ENCODE results near the gene HBB. TPM values are rescaled to one million over a fixed set of nuclear protein-coding genes. Genes with fewer than 3 reads are reported as not detected.
"Not testable (repeated sequence)": the region's sequence is repeated elsewhere in the genome, so short reads cannot be mapped to it uniquely, and the experiment has no call there.

Gene HBB
- total RNA-seq, 2 donors from 2014 or later = 10.2 to 257 TPM

DNA sequence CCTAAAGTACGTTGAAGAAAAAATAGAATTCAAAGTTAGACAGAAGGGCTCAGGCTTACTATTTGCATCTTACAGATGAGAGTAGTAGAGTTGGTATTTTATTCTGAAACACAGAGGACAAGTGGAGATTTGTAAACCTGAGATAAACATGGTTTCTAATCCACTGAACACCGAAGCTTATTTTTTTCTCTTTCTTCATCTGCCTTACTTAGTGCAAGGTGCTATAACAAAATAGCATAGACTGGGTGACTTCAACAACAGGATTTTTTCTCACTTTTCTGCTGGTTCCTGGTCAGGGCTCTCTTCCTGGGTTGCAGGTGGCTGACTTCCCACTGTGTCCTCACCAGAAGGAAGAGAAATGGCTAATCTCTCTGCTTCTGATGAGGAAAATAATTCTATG, 24.9 kb upstream of the HBB start:
- DNase-seq (ENCODE audit: low spot score) = no peak
- H3K27me3 ChIP-seq (replicated peaks; ENCODE audit: insufficient read depth) = no peaks in the 10 kb centered on the region
- TF ChIP-seq, protein P1, sequence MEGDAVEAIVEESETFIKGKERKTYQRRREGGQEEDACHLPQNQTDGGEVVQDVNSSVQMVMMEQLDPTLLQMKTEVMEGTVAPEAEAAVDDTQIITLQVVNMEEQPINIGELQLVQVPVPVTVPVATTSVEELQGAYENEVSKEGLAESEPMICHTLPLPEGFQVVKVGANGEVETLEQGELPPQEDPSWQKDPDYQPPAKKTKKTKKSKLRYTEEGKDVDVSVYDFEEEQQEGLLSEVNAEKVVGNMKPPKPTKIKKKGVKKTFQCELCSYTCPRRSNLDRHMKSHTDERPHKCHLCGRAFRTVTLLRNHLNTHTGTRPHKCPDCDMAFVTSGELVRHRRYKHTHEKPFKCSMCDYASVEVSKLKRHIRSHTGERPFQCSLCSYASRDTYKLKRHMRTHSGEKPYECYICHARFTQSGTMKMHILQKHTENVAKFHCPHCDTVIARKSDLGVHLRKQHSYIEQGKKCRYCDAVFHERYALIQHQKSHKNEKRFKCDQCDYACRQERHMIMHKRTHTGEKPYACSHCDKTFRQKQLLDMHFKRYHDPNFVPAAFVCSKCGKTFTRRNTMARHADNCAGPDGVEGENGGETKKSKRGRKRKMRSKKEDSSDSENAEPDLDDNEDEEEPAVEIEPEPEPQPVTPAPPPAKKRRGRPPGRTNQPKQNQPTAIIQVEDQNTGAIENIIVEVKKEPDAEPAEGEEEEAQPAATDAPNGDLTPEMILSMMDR (IDR thresholded peaks at IDR 0.05) = no peak
- no peaks in the 10 kb centered on the region for H3K36me3 ChIP-seq
- ATAC-seq (ENCODE audit: insufficient number of reproducible peaks, low FRiP score, low read depth) = no peak
- no peaks in the 10 kb centered on the region for H3K9me3 ChIP-seq
- H3K4me1 ChIP-seq (ENCODE audit: control insufficient read depth in 1 of 2, low read depth in 2 of 2) = no peaks in the 10 kb centered on the region
- H3K4me3 ChIP-seq = no peak overlapping the region
- no peak overlapping the region for H3K27ac ChIP-seq

DNA sequence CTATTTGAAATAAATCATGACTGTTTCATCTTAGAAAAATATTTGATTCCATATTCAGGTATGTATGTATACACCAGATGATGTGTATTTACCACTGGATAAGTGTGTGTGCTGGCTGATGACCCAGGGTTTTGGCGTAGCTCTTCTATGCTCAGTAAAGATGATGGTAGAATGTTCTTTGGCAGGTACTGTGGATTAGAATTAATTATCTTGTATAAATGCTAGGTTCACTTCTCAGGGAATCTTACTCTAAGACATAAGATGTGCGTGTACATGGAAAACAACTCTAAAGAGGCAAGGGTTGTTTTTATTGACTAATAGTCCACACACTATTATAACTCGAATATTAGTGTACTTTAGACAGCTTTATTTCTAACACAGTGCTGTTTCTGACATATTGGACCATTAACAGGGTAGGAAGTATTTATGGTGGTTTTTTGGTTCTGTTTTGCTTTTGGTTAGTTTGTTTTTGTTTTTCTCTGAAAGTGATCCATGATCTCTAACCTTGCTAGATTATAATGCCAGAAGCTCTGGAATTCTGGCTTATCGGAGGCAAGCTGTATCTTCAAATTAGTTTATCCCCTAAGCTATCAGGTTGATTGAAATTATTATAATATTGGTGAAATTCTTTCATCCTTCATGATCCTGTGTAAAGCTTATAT, 23.8 kb upstream of the HBB start:
- Histone ChIP-seq H3K36me3 (no peaks in the 10 kb centered on the region), H3K4me1 (ENCODE audit: control insufficient read depth in 1 of 2, low read depth in 2 of 2) (no peaks in the 10 kb centered on the region), H3K27ac (no peak overlapping the region), H3K4me3 (no peak overlapping the region), H3K9me3 (no peaks in the 10 kb centered on the region), H3K27me3 (replicated peaks; ENCODE audit: insufficient read depth) (no peaks in the 10 kb centered on the region)
- no peak for ATAC-seq (ENCODE audit: insufficient number of reproducible peaks, low FRiP score, low read depth)
- TF ChIP-seq, protein P1 (IDR thresholded peaks at IDR 0.05) = no peak
- DNase-seq (ENCODE audit: low spot score) = no peak

DNA sequence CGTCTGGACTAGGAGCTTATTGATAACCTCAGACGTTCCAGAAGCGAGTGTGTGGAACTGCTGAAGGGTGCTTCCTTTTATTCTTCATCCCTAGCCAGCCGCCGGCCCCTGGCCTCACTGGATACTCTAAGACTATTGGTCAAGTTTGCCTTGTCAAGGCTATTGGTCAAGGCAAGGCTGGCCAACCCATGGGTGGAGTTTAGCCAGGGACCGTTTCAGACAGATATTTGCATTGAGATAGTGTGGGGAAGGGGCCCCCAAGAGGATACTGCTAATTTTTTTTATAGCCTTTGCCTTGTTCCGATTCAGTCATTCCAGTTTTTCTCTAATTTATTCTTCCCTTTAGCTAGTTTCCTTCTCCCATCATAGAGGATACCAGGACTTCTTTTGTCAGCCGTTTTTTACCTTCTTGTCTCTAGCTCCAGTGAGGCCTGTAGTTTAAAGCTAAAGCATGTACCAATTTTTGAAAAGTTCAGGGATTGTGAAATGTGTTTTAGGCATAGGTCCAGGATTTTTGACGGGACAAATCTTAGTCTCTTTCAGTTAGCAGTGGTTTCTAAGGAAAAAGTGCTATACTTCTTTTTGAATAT, 23.0 kb upstream of the HBB start, which contains the start of gene HBG1:
Gene HBG1 (minus strand): TSS at position 51 of the 590 bp plus-strand sequence. CDS start 53 bp downstream, outside the sequence.
- not testable (repeated sequence) for H3K27ac ChIP-seq; H3K9me3 ChIP-seq; H3K4me1 ChIP-seq (ENCODE audit: control insufficient read depth in 1 of 2, low read depth in 2 of 2); H3K36me3 ChIP-seq; ATAC-seq (ENCODE audit: insufficient number of reproducible peaks, low FRiP score, low read depth); H3K27me3 ChIP-seq (replicated peaks; ENCODE audit: insufficient read depth); DNase-seq (ENCODE audit: low spot score); H3K4me3 ChIP-seq

DNA sequence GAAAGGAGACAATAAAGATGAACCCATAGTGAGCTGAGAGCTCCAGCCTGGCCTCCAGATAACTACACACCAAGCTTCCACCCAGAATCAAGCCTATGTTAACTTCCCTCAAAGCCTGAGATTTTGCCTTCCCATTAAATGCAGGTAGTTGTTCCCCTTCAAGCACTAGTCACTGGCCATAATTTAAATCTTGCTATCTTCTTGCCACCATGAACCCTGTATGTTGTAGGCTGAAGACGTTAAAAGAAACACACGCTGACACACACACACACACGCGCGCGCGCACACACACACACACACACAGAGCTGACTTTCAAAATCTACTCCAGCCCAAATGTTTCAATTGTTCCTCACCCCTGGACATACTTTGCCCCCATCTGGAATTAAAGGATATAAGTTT, 21.6 kb upstream of the HBB start:
- not testable (repeated sequence) for DNase-seq (ENCODE audit: low spot score); H3K9me3 ChIP-seq; H3K36me3 ChIP-seq; H3K4me3 ChIP-seq; H3K27me3 ChIP-seq (replicated peaks; ENCODE audit: insufficient read depth); ATAC-seq (ENCODE audit: insufficient number of reproducible peaks, low FRiP score, low read depth); H3K4me1 ChIP-seq (ENCODE audit: control insufficient read depth in 1 of 2, low read depth in 2 of 2); H3K27ac ChIP-seq

DNA sequence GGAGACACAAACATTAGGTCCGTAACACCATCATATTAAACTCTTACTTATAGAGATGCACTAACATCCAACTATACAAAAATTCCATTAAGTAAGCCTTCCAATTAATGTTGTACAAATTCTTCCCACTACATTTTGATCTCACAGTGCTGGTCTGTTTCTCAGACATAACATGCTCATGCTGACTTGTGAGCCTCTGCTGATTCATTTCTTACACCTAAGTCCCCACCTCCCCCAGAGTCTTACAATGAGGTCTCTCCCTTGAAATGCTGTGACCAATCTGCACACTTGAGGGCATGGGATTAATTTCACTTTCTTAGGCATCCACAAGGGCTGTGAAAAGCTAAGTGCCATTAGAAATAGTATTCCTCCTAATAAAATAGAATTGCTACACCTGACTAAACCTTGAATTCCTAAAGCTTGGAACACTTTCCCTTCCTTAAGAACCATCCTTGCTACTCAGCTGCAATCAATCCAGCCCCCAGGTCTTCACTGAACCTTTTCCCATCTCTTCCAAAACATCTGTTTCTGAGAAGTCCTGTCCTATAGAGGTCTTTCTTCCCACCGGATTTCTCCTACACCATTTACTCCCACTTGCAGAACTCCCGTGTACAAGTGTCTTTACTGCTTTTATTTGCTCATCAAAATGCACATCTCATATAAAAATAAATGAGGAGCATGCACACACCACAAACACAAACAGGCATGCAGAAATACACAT, 20.8 kb upstream of the HBB start:
- H3K36me3 ChIP-seq = no peaks in the 10 kb centered on the region
- no peak overlapping the region for H3K4me3 ChIP-seq
- no peaks in the 10 kb centered on the region for H3K27me3 ChIP-seq (replicated peaks; ENCODE audit: insufficient read depth)
- H3K9me3 ChIP-seq = no peaks in the 10 kb centered on the region
- no peak overlapping the region for H3K27ac ChIP-seq
- ATAC-seq (ENCODE audit: insufficient number of reproducible peaks, low FRiP score, low read depth) = no peak
- H3K4me1 ChIP-seq (ENCODE audit: control insufficient read depth in 1 of 2, low read depth in 2 of 2) = no peaks in the 10 kb centered on the region
- TF ChIP-seq, protein P1 (IDR thresholded peaks at IDR 0.05) = no peak
- no peak for DNase-seq (ENCODE audit: low spot score)

DNA sequence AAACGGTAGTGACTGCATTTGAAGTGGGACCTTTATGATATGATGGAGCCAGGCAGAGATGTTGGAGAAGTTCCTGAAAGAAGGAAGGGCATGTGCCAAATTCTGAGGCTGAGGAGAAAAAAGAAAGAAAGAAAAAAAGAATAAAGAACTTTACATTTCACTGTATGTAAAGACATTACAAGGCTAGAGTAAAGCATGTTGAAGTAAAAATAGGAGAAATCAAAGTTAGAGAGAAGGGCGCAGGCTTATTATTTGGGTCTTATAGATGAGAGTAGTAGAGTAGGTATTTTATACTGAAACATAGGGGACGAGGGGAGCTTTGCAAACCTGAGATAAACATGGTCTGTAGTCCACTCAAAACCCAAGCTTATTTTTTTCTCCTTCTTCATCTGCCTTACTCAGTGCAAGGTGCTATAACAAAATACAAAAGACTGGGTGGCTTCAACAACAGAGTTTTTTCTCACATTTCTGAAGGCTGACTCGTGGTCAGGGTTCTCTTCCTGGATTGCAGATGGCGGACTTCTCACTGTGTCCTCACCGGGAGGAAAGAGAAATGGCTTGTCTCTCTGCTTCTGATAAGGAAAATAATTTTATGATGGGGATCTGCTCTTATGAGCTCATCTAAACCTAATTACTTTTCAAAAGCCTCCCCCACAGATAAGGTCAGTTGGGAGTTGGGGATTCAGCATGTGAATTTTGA, 20.1 kb upstream of the HBB start:
- no peaks in the 10 kb centered on the region for H3K9me3 ChIP-seq
- H3K36me3 ChIP-seq = no peaks in the 10 kb centered on the region
- no peaks in the 10 kb centered on the region for H3K4me1 ChIP-seq (ENCODE audit: control insufficient read depth in 1 of 2, low read depth in 2 of 2)
- H3K27ac ChIP-seq = no peak overlapping the region
- no peak overlapping the region for H3K4me3 ChIP-seq
- TF ChIP-seq, protein P1 (IDR thresholded peaks at IDR 0.05) = no peak
- no peak for DNase-seq (ENCODE audit: low spot score)
- no peaks in the 10 kb centered on the region for H3K27me3 ChIP-seq (replicated peaks; ENCODE audit: insufficient read depth)
- no peak for ATAC-seq (ENCODE audit: insufficient number of reproducible peaks, low FRiP score, low read depth)

Data from thoracic aorta (tissue), 2 donors.